Measurements from ENCODE around the gene SMPD1.

The SMPD1 gene

GRCh38 chr11:6442441-6442840, 52.2 kb downstream of the SMPD1 start:
- H3K27ac ChIP-seq = no peak overlapping the region
- H3K4me3 ChIP-seq (ENCODE audit: low read depth, low read length) = no peak overlapping the region
- H3K9me3 ChIP-seq (ENCODE audit: severe bottlenecking) = no peaks in the 10 kb centered on the region
- H3K27me3 ChIP-seq (ENCODE audit: insufficient read depth, low read depth, severe bottlenecking) = no peaks in the 10 kb centered on the region
- TF ChIP-seq, protein P1, sequence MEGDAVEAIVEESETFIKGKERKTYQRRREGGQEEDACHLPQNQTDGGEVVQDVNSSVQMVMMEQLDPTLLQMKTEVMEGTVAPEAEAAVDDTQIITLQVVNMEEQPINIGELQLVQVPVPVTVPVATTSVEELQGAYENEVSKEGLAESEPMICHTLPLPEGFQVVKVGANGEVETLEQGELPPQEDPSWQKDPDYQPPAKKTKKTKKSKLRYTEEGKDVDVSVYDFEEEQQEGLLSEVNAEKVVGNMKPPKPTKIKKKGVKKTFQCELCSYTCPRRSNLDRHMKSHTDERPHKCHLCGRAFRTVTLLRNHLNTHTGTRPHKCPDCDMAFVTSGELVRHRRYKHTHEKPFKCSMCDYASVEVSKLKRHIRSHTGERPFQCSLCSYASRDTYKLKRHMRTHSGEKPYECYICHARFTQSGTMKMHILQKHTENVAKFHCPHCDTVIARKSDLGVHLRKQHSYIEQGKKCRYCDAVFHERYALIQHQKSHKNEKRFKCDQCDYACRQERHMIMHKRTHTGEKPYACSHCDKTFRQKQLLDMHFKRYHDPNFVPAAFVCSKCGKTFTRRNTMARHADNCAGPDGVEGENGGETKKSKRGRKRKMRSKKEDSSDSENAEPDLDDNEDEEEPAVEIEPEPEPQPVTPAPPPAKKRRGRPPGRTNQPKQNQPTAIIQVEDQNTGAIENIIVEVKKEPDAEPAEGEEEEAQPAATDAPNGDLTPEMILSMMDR (IDR thresholded peaks at IDR 0.05; ENCODE audit: low read depth, low read length) = no peak
- no peaks in the 10 kb centered on the region for H3K36me3 ChIP-seq
- no peak for DNase-seq

- H3K27me3 ChIP-seq (ENCODE audit: insufficient read depth, low read depth, severe bottlenecking) = no peaks in the 10 kb centered on the region
- H3K36me3 ChIP-seq = peaks cover 4% of the 10 kb centered on the region; the same call in 1 of the 2 replicates
- DNase-seq = peak; percentile 68
- H3K9me3 ChIP-seq (ENCODE audit: severe bottlenecking) = no peaks in the 10 kb centered on the region
- TF ChIP-seq, protein P1 (IDR thresholded peaks at IDR 0.05; ENCODE audit: low read depth, low read length) = peak; percentile 92
- no peak overlapping the region for H3K4me3 ChIP-seq (ENCODE audit: low read depth, low read length)
- H3K27ac ChIP-seq = peak overlapping the region; percentile 10
Measured at GRCh38 chr11:6443269-6444003, 53.2 kb downstream of the SMPD1 start.

Data from WERI-Rb-1 (cell line).